GOT3 (cell line): Measurements from ENCODE around the gene SASS6.

Experiments used
- DNase-seq: peaks from one replicate; lab custom pipeline; 2025; ENCODE audit warnings: mixed read lengths; lab: John Stamatoyannopoulos, UW

Gene SASS6

GRCh38 chr1:100045206-100045605, 87.5 kb downstream of the SASS6 start:
- DNase-seq, result no peak

- no peak for DNase-seq
Measured at GRCh38 chr1:100039591-100039990, 93.1 kb downstream of the SASS6 start.

- no peak for DNase-seq
Measured at GRCh38 chr1:100038660-100039287, 94.0 kb downstream of the SASS6 start.

GRCh38 chr1:100037927-100038659, 94.6 kb downstream of the SASS6 start:
- DNase-seq, result peak; percentile 48

GRCh38 chr1:100037656-100037926, 95.1 kb downstream of the SASS6 start:
- no peak for DNase-seq

- DNase-seq, result no peak
Measured at GRCh38 chr1:100036718-100037655, 95.7 kb downstream of the SASS6 start.

- DNase-seq, result no peak
Measured at GRCh38 chr1:100035214-100035613, 97.5 kb downstream of the SASS6 start.

GRCh38 chr1:100034470-100034869, 98.3 kb downstream of the SASS6 start:
- DNase-seq, result no peak
